Fibroblast of the aortic adventitia (primary cell): ENCODE results near the gene PNO1. TPM values are rescaled to one million over a fixed set of nuclear protein-coding genes. Genes with fewer than 3 reads are reported as not detected.
"Not testable (repeated sequence)": the region's sequence is repeated elsewhere in the genome, so short reads cannot be mapped to it uniquely, and the experiment has no call there.

Source experiments
- DNase-seq: peaks from one replicate; pipeline ENCODE4 v3.0.0-alpha.2; 2010; ENCODE audit warnings: low read depth
- H3K4me3 ChIP-seq: 2 replicates; pipeline ENCODE4 v1.5.1; 2011; ENCODE audit warnings: low read depth, mild to moderate bottlenecking, control low read depth, low read length, moderate library complexity
- total RNA-seq: library from RNA; depleted of rRNA; stranded (reverse); fragments of >200 nt; gene quantifications from 2 replicates; pipeline ENCODE4 v1.2.3, GENCODE V29; 2012; ENCODE audit warnings: low replicate concordance
- TF ChIP-seq, protein P1 (sequence below): IDR thresholded peaks from 2 replicates; pipeline ENCODE4 v1.5.1; 2011; ENCODE audit warnings: mild to moderate bottlenecking, low read length, control low read depth, inconsistent platforms; ENCODE audit not compliant: insufficient read depth

Gene PNO1
- total RNA-seq, 1 donor: 9.5 TPM

GRCh38 chr2:68171146-68171545, 13.5 kb downstream of the PNO1 start:
- DNase-seq: no peak
- TF ChIP-seq, protein P1, sequence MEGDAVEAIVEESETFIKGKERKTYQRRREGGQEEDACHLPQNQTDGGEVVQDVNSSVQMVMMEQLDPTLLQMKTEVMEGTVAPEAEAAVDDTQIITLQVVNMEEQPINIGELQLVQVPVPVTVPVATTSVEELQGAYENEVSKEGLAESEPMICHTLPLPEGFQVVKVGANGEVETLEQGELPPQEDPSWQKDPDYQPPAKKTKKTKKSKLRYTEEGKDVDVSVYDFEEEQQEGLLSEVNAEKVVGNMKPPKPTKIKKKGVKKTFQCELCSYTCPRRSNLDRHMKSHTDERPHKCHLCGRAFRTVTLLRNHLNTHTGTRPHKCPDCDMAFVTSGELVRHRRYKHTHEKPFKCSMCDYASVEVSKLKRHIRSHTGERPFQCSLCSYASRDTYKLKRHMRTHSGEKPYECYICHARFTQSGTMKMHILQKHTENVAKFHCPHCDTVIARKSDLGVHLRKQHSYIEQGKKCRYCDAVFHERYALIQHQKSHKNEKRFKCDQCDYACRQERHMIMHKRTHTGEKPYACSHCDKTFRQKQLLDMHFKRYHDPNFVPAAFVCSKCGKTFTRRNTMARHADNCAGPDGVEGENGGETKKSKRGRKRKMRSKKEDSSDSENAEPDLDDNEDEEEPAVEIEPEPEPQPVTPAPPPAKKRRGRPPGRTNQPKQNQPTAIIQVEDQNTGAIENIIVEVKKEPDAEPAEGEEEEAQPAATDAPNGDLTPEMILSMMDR: no peak

GRCh38 chr2:68171684-68172083, 14.0 kb downstream of the PNO1 start:
- TF ChIP-seq, protein P1: no peak
- DNase-seq: no peak
- no peak overlapping the region for H3K4me3 ChIP-seq

More at GRCh38 chr2:68171146-68171545, 13.5 kb downstream of the PNO1 start:
- no peak overlapping the region for H3K4me3 ChIP-seq

DNA sequence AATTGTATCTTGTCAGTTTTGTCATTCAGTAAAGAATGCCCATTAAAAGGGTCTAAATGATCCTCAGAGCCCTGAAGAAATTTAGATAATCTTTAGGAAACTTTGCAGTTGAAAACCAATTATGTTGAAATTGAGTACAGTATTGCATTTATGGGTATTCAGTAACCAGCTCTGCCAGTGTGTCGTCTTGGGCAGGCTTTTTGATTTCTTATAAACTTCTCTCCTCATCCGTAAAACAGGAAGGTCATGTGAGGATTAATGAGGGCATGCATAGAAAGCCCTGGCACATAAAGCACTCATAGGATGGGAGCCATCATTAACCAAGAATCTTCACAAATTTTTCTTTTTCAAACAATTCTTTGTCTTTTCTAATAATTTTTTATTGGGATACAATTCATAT, 14.8 kb downstream of the PNO1 start:
- TF ChIP-seq, protein P1: no peak

GRCh38 chr2:68172990-68173700, 15.5 kb downstream of the PNO1 start:
- DNase-seq: no peak
- H3K4me3 ChIP-seq: no peak overlapping the region
- TF ChIP-seq, protein P1: no peak

More for the DNA sequence above, 14.8 kb downstream of the PNO1 start:
- H3K4me3 ChIP-seq: no peak overlapping the region
- no peak for DNase-seq

DNA sequence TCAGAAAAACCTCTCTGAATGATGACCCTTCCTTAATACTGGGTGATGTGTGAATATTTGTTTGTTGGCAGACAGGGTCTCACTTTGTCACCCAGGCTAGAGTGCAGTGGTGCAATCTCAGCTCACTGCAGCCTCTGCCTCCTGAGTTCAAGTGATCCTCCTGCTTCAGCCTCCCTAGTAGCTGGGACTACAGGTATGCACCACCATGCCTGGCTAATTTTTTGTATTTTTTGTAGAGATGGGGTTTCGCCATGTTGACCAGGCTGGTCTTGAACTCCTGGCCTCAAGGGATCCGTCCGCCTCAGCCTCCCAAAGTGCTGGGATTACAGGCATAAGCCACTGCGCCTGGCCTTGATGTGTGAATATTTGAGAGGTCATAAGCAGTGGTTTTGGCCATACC, 17.5 kb downstream of the PNO1 start:
- not testable (repeated sequence) for H3K4me3 ChIP-seq, DNase-seq

DNA sequence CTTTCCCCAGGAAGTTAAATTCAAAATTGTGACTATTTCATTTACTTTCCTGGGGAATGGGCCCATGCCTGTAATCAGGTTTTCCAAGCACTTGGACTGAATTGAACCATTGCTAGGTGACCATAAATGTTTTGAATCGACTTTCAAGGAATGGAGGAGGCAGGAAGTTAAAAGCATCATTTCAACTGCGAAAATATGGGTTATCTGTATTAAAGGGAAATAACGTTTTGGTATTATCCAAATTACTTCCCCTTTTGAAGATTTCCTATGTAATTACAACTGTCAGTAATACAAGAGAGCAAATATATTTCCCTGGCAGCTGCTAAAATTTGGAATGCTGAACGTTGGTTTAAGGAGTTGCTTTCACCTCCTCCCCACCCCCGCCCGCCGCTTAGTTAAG, 19.0 kb downstream of the PNO1 start:
- TF ChIP-seq, protein P1: no peak
- H3K4me3 ChIP-seq: no peak overlapping the region
- DNase-seq: no peak

DNA sequence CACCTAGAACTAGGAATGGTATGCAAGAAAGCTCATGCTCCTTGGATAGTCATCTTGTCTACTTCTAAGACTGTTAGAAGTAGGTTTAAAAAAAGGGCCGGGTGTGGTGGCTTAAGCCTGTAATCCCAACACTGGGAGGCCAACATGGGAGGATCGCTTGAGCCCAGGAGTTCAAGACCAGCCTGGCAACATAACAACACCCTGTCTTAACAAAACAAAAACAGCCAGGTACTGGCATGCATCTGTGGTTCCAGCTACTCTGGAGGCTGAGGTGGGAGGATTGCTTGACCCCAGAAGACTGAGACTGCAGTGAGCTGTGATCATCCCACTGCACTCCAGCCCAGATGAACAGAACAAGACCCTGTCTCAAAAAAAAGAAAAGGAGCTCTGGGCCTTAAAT, 19.9 kb downstream of the PNO1 start:
- no peak for DNase-seq

More for the DNA sequence above, 19.9 kb downstream of the PNO1 start:
- TF ChIP-seq, protein P1: no peak
- H3K4me3 ChIP-seq: no peak overlapping the region
